WTC11 (cell line): ENCODE data around the gene NIT2.

Experiments
- CTCF ChIP-seq: fragments of 200-600 bp; IDR thresholded peaks from 2 replicates; pipeline ENCODE4 v1.8.0; 2022; ENCODE audit warnings: antibody characterized with exemption
- ESRRA ChIP-seq: sonication (generic); formaldehyde crosslinking; IDR thresholded peaks from 2 replicates; pipeline ENCODE4 v1.8.1; 2022; ENCODE audit warnings: mild to moderate bottlenecking, missing genetic modification reagents, borderline replicate concordance
- ETV6 ChIP-seq: sonication (generic); formaldehyde crosslinking; IDR thresholded peaks from 2 replicates; pipeline ENCODE4 v1.8.1; 2022; ENCODE audit warnings: mild to moderate bottlenecking, missing genetic modification reagents
- FOXJ3 ChIP-seq: sonication (generic); formaldehyde crosslinking; IDR thresholded peaks from 2 replicates; pipeline ENCODE4 v1.9.0; 2021; ENCODE audit warnings: missing genetic modification reagents, mild to moderate bottlenecking, borderline replicate concordance
- GTF2I ChIP-seq: fragments of 250-450 bp; sonication (Bioruptor Pico); conservative IDR thresholded peaks from 2 replicates; pipeline ENCODE4 v1.4.0; 2021; ENCODE audit warnings: mild to moderate bottlenecking
- SMAD4 ChIP-seq: sonication (generic); formaldehyde crosslinking; IDR thresholded peaks from 2 replicates; pipeline ENCODE4 v1.8.0; 2022; ENCODE audit warnings: mild to moderate bottlenecking, missing genetic modification reagents
- SP1 ChIP-seq: sonication (generic); formaldehyde crosslinking; conservative IDR thresholded peaks from 2 replicates; pipeline ENCODE4 v1.8.1; 2022; ENCODE audit warnings: missing genetic modification reagents
- TF ChIP-seq, protein P1 (sequence below): sonication (generic); formaldehyde crosslinking; IDR thresholded peaks from 2 replicates; pipeline ENCODE4 v1.8.0; 2022; ENCODE audit warnings: mild to moderate bottlenecking, missing genetic modification reagents
- TF ChIP-seq, protein P2 (sequence below): sonication (generic); formaldehyde crosslinking; IDR thresholded peaks from 2 replicates; pipeline ENCODE4 v1.8.1; 2023; ENCODE audit warnings: mild to moderate bottlenecking, missing genetic modification reagents, moderate library complexity
- TF ChIP-seq, protein P3 (sequence below): fragments of 250-450 bp; sonication (Bioruptor Pico); IDR thresholded peaks from 2 replicates; pipeline ENCODE4 v1.8.0; 2021; ENCODE audit warnings: mild to moderate bottlenecking

DNA sequence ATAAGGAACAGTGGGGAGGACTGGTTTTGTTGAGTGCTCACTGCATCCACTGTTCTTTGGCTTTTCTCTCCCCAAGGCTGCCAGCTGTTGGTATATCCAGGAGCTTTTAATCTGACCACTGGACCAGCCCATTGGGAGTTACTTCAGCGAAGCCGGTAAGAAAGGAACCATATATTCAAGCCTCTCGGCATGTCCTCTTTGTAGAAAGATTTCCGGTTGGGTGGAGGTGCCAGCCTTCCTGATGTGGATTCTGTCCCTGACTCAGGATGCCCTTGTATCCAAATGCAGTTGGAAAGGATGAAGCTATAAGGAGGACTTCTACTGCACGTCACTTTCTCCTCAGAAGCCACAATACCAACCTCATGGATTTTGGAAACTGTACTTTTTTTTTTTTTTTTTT is 14.2 kb downstream of the NIT2 start:
- TF ChIP-seq CTCF (no peak), SP1 (CRISPR knock-in tag) (no peak), ESRRA (no peak), GTF2I (CRISPR knock-in tag) (no peak), FOXJ3 (CRISPR knock-in tag) (no peak), ETV6 (CRISPR knock-in tag) (no peak), SMAD4 (no peak)
- TF ChIP-seq, protein P1, sequence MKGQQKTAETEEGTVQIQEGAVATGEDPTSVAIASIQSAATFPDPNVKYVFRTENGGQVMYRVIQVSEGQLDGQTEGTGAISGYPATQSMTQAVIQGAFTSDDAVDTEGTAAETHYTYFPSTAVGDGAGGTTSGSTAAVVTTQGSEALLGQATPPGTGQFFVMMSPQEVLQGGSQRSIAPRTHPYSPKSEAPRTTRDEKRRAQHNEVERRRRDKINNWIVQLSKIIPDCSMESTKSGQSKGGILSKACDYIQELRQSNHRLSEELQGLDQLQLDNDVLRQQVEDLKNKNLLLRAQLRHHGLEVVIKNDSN (CRISPR knock-in tag): no peak
- TF ChIP-seq, protein P2, sequence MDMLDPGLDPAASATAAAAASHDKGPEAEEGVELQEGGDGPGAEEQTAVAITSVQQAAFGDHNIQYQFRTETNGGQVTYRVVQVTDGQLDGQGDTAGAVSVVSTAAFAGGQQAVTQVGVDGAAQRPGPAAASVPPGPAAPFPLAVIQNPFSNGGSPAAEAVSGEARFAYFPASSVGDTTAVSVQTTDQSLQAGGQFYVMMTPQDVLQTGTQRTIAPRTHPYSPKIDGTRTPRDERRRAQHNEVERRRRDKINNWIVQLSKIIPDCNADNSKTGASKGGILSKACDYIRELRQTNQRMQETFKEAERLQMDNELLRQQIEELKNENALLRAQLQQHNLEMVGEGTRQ (CRISPR knock-in tag): no peak
- TF ChIP-seq, protein P3, sequence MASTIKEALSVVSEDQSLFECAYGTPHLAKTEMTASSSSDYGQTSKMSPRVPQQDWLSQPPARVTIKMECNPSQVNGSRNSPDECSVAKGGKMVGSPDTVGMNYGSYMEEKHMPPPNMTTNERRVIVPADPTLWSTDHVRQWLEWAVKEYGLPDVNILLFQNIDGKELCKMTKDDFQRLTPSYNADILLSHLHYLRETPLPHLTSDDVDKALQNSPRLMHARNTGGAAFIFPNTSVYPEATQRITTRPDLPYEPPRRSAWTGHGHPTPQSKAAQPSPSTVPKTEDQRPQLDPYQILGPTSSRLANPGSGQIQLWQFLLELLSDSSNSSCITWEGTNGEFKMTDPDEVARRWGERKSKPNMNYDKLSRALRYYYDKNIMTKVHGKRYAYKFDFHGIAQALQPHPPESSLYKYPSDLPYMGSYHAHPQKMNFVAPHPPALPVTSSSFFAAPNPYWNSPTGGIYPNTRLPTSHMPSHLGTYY (CRISPR knock-in tag): no peak
